Activated T-cell treated with anti-CD3 and anti-CD28 coated beads for 24 hours (primary cell): ENCODE results near the gene FABP6.
A peak's percentile ranks its signal among the peaks of the same experiment; 100 is the strongest.
"Not testable (repeated sequence)": the region's sequence is repeated elsewhere in the genome, so short reads cannot be mapped to it uniquely, and the experiment has no call there.

ENCODE experiments used
- DNase-seq: peaks from one replicate; pipeline ENCODE4 v3.0.0-alpha.2; 2020; ENCODE audit warnings: low read depth

The FABP6 gene, protein sequence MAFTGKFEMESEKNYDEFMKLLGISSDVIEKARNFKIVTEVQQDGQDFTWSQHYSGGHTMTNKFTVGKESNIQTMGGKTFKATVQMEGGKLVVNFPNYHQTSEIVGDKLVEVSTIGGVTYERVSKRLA

DNA sequence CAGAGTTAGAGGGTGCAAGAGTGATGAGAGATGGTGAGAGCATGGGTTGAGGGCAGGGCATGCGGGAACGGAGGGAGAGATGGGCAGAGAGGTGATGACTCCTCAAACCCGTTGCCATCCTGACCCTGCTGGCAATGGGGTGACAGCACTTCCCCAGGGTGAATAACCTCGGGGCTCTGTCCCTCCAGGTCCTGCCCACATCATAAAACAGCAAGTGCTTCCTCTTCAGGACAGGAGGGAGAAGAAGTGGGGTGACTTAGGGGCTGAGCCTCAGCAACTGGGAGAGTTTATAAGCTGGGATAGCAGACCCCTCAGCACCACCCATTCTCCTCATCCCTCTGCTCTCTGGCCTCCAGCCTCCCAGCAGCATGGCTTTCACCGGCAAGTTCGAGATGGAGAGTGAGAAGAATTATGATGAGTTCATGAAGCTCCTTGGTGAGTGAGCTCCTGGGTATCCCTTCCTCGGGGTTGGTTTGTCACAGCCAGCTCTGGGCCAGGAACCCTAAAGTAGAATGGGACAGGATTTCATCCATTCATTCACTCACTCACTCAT is at the start of gene FABP6:
FABP6 (plus strand) TSS at position 317 of the 553 bp plus-strand sequence; CDS start at position 369, 52 bp downstream.
- no peak for DNase-seq

- DNase-seq = no peak
Observed at GRCh38 chr5:160180931-160181330, 48.4 kb upstream of the FABP6 start.

GRCh38 chr5:160181965-160182622 is 47.2 kb upstream of the FABP6 start:
- no peak for DNase-seq

- DNase-seq = no peak
Observed at GRCh38 chr5:160183075-160183474, 46.2 kb upstream of the FABP6 start.

GRCh38 chr5:160185626-160186360 is 43.5 kb upstream of the FABP6 start:
- DNase-seq = no peak

GRCh38 chr5:160186480-160186879 is 42.8 kb upstream of the FABP6 start:
- no peak for DNase-seq

DNA sequence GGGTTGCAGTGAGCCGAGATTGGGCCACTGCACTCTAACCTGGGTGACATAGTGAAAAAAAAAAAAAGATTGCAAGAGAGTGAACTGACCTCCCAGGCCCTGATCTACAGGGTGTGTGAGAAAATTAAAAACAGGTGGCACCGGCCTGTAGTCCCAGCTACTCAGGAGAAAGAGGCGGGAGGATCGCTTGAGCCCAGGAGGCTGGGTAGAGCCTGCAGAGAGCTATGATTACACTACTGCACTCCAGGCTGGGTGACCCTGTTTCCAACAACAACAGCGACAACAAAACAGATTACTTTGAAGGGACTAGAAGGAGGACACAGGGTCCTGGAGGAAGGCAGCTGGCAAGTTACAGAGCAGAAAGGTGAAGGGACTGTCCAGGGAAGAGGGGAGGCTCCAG is 42.2 kb upstream of the FABP6 start:
- DNase-seq = no peak

DNA sequence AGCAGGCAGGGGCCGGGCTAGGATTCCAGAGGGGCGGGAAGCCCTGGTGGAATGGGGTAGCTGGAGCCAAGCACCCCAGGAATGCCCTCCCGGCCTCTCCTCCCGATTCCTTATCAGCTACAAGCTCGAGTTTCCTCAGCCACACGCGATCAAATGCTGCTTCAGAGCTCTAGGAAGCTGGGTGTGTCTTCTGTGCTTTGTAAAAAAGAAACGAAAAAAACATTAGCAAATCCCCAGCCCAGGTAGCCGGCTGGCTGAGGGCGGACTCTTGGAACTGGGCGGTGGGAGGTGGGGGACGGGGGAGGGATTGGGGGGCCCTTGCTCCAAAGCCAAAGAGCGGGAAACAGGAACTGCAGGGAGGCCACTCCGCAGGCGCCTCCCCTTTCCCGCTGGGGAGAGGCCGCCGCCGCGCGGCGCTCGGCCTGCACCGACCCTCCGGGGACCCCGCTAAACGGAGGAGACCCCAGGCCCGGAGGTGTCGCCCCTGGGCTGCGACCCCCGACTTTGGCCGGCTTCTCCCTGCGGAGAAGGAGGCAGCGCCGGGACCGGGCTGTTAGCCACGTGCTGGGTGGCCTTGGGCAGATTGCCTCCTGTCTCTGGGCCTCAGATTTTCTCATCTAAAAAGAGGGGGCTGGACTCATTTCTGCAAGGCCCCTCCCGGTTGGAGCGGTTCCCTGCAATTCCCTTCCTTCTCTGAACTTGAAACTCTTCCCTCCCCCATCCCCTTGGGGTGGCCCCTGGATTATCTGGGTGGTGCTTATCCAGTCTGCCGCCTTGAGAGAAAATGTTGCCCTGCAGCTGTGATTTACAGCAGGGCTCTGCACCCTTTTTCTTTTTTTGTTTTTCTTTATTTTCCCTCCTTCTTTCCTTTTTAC is 40.9 kb upstream of the FABP6 start:
- no peak for DNase-seq

DNA sequence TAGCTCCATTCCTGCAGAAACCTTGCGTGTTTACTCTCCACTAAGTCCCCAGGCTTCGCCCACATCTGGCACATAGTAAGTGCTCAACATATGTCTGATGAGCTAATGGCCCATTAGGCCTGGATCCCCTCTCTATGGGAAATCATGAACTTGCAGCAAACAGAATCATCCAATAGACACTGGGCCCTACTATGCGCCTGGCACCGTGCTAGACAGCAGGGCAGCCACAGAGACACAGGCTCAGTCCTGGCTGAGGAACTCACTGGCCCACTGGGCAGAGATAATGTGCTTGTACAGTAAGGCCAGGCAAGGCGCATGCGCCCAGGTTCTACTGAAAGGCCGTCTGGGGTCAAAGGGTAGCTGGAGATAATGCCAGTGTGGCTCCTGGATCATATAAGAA is 36.9 kb upstream of the FABP6 start:
- no peak for DNase-seq

- DNase-seq = not testable (repeated sequence)
Observed at GRCh38 chr5:160193076-160193475, 36.2 kb upstream of the FABP6 start.

DNA sequence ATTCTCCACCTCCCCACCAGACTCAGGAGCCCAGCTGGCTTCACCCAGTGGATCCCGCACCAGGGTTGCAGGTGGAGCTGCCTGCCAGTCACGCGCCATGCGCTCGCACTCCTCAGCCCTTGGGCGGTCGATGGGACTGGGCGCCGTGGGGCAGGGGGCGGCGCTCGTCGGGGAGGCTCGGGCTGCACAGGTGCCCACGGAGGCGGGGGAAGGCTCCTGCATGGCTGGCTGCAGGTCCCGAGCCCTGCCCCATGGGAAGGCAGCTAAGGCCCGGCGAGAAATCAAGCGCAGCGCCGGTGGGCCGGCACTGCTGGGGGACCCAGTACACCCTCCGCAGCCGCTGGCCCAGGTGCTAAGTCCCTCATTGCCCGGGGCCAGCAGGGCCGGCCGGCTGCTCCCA is 35.5 kb upstream of the FABP6 start:
- DNase-seq = not testable (repeated sequence)

GRCh38 chr5:160197341-160198144 is 31.8 kb upstream of the FABP6 start:
- no peak for DNase-seq

DNA sequence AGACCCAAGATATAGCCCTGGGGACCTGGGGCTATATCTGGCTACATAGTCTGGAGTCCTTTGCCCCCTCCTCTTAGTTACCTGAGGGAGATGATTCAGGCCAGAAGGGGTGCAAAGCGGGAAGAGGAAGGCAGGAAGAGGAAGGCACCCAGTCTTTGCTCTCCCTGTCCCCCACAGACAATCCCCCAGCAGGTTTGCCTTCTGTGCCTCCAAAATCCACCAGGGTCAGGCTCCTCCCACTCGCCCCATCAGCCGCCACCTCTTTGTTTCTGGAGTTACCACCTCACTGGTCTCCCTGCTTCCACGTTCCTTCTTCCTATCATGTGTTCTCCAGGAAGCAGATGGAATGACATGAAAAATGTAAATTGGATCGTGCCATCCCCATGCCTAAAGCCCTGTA is 31.2 kb upstream of the FABP6 start:
- DNase-seq = no peak

DNA sequence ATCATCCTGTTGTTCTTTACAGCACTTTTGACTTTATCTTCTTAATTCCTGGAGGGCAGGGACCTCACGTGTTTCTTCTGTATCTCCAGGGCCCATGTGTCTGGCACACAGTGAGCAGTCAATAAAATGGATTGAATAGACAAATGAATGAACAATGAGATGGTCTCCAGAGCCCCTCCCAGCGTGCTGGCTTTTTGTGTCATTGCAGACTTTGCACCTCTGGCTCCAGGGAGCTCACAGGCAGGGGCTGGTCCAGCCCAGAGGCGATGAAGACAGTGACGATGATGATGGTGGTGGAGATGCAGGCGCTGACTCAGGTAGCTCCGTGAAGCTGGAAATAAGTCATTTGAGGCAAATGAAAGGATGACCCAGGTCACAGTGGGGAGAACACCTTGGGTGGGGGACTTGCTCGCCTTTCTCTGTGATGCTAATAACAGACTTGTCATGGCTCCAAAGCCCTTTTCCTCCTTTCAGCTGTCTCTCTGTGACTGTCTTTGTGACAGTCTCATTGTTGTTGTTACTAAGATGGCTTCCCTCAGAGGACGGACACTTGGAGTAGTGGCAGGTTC is 30.4 kb upstream of the FABP6 start:
- no peak for DNase-seq

DNA sequence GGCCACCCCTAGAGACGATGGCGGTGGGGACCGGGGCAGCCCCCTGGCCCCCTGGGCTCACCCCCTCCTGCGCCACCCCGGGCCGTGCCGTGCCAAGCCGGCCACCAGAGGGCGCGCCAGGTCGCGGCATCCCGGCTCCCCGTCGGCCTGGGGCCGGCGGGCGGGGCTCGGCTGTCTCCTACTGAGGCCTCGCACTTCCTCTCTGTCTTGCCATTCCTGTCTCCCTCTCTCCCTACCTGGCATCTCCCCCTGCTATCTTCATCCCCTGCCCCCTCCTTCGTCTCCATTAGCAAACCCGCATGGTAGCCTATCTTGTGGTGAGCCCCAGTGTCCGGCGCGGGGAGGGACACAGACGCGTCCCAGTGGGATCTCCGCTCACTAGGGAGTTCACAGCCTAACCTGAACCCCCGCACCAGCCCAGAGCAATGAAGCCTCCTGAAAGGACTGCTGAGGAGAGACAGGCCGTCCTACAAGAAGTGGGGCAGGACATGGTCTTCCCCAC is 29.8 kb upstream of the FABP6 start:
- DNase-seq = peak; percentile 57

GRCh38 chr5:160207061-160207460 is 22.2 kb upstream of the FABP6 start:
- no peak for DNase-seq

- no peak for DNase-seq
Observed at GRCh38 chr5:160209917-160210316, 19.4 kb upstream of the FABP6 start.

DNA sequence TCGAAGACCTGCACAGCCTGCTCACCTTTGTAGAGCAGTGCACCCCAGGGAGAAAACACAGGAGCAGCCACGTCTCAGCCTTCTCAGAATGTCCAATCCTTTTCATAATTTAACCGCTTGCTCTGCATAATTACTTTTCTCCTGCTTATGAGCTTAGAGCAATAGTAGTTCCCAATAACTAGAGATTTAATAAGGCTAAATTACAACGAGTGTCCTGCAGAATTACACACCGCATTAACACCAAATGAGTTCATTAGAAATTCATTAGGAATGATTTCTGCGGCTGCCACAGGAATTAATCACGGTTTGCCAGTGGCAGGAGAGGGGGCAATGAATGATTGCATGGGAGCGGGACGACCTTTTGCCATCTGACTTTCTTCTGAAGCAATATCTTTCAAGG is 18.7 kb upstream of the FABP6 start:
- no peak for DNase-seq

GRCh38 chr5:160211352-160211751 is 18.0 kb upstream of the FABP6 start:
- DNase-seq = no peak

- DNase-seq = no peak
Observed at GRCh38 chr5:160213537-160213936, 15.8 kb upstream of the FABP6 start.

DNA sequence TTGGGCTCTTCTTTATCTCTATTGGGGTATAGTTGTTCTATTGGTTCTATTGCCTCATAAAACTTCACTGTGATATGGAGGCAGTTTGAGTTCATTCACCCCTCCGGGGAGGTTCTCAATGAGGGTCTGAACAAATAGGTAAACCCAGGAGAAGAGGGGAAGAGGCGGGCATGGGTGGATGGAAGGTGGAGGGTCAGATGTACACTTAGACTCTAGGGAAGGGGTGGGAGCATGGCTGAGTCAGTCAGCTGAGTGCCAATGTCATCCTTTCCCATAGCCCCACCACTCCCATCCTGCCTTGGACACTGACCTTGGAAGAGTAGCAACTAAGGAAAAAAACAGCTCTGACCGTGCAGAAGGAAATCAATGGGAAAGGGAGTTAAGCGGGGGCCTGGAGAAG is 9.9 kb upstream of the FABP6 start:
- DNase-seq = no peak
